Right lobe of liver (tissue), 4 donors: ENCODE measurements around the gene GNPAT.

Experiments
- POLR2A ChIP-seq: fragments of 450-650 bp; IDR thresholded peaks from one replicate; pipeline ENCODE4 v1.6.1; 2017; ENCODE audit warnings: antibody characterized with exemption, mild to moderate bottlenecking
- TF ChIP-seq, protein P1 (sequence below), 4 donors: fragments of 200-600 bp in 3 of 4; fragments of 450-650 bp in 1 of 4; IDR thresholded peaks; one replicate each; pipeline versions ENCODE4 v1.5.1 to v1.8.0; 2016 to 2022; ENCODE audit warnings: antibody characterized with exemption in 4 of 4, mild to moderate bottlenecking in 2 of 4
- donor health status: DM: no; HTN: no; CAD: no.
- donor health status: DM: no; HTN: no; CAD: no.
- donor health status: DM: no; HTN: yes; CAD: no.

DNA sequence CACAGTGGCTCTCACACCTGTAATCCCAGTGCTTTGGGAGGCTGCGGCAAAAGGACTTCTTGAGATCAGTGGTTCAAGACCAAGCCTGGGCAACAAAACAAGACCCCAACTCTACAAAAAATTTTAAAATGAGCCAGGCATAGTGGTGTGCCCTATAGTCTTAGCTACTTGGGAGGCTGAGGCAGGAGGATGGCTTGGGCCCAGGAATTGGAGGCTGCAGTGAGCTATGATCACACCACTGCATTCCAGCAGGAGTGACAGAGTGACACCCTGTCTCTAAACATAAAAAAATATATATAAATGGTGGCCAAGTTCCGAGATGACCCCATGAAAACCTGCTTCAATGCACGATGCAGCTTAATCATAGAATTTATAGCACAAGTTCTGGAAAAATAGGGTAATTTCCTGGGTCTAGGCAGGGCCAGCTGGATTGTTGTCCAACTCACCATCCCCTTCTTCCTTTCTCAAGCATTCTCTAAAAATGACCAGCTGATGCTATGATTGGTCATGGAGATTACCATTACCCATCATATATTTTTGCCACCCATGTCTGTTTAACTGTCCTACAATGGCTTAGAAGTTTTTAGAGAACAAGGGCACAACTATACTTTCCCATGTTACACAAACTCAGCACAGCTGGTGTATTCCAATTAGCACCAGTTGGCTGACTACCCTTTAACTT lies 5.3 kb upstream of the GNPAT start:
- TF ChIP-seq, protein P1, sequence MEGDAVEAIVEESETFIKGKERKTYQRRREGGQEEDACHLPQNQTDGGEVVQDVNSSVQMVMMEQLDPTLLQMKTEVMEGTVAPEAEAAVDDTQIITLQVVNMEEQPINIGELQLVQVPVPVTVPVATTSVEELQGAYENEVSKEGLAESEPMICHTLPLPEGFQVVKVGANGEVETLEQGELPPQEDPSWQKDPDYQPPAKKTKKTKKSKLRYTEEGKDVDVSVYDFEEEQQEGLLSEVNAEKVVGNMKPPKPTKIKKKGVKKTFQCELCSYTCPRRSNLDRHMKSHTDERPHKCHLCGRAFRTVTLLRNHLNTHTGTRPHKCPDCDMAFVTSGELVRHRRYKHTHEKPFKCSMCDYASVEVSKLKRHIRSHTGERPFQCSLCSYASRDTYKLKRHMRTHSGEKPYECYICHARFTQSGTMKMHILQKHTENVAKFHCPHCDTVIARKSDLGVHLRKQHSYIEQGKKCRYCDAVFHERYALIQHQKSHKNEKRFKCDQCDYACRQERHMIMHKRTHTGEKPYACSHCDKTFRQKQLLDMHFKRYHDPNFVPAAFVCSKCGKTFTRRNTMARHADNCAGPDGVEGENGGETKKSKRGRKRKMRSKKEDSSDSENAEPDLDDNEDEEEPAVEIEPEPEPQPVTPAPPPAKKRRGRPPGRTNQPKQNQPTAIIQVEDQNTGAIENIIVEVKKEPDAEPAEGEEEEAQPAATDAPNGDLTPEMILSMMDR (IDR thresholded peaks at IDR 0.05), result no peak
- TF ChIP-seq POLR2A, result no peak
